ENCODE measurements around the gene STX8.

Gene STX8

DNA sequence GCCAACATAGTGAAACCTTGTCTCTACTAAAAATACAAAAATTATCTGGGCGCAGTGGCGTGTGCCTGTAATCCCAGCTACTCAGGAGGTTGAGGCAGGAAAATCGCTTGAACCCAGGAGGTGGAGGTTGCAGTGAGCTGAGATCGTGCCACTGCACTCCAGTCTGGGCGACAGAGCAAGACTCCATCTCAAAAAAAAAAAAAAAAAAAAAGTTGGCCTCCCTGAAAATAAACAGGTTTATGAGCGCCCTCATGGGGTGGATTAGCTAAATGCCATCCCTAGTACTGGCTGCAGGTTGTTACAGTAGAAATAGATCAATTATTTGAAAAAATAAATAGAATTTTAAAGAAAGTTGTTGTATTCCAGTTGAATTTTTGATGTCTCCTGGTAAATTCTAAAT, 20.9 kb downstream of the STX8 start:
- peak; percentile 74 for DNase-seq (ENCODE audit: low read depth)

DNA sequence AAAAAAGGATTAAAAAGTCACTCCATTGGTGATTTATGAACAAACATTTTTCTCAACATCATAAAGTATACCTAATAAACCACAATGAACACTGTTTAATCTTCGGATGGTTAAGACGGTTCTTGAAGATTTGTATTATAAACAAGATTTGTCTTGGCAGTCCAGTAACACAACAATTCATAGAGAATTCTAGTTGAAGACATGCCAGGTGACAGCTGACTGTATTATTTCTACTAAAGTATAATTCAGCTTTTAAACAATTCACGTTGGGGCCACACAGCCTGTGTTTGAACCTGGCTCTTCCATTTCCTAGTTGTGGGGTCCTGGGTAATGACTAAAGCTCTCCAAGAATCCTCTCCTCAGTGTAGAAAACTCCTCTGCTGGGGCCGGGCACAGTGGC, 22.0 kb downstream of the STX8 start:
- DNase-seq (ENCODE audit: low read depth): no peak

DNA sequence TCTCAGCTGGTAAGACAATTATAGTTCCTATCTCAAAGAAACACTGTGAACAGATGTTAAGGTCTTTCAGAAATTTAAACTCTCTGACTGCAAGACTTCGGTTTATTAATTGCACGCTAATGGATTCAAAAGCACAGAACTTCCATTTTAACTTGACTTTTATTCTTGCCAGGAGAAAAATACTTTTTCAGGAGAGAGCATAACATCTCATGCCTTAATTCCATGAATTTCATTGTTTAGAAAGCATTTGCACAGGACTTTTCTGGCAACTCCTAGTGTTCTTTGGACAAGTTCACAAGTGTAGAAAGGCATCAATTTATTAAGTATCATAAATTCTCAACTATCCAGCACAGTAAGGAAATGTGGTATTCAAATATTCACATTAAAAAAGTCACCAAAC, 22.4 kb downstream of the STX8 start:
- DNase-seq (ENCODE audit: low read depth): no peak

DNA sequence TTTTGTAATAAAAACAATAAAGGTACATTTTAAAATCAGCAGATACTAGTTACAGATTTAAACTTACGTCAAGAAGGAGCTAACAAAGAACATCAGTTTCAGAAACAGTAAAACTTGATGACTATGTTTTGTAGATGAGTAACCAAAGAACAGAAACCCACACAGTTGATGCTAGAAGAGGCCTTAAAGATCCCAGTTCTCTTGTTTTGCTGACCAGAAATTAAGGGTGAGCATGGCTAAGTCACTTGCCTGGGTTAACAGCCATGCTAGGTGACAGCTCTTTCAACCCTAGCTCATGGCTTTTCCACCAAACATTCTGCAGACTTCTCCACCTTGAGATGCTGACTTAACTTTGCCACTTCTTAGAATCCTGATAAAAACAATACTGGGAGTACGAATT, 26.4 kb downstream of the STX8 start:
- no peak for DNase-seq (ENCODE audit: low read depth)

DNA sequence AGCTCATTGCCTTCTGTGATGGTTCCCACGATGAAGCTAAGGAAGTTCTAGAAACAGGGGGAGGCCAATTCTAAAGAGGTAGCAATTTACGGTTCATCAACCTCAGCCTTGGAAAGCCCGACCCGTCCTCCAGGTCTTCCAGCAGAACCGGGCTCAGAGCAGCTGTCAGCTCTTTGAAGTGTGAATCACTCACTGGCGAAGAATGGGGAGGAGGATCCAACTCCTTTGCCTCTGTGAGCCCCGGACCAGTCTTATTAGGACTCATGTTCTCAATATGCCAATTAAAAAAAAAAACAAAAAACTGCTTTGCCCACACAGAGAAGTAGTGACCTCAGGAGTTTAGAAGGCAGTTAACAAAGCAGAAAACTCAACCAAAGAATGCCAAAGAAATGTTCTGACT, 31.4 kb downstream of the STX8 start:
- no peak for DNase-seq (ENCODE audit: low read depth)

DNA sequence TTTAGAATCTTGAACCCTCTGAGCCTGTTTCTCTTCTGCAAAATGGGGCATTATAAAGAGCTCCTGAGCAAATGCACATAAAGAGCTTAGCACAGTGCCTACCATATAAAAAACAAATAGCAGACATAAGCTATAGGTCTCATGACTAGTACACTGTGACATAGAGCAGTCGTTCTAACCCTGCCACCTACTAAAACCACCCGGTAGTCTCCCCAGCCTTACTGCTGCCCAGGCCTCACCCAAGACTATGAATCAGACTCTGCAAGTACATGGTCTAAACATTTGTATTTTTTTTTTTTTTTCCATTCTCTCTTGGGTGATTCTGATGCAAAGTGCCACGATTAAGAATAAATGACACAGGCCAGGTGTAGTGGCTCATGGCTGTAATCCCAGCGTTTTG, 33.9 kb downstream of the STX8 start:
- no peak for DNase-seq (ENCODE audit: low read depth)

DNA sequence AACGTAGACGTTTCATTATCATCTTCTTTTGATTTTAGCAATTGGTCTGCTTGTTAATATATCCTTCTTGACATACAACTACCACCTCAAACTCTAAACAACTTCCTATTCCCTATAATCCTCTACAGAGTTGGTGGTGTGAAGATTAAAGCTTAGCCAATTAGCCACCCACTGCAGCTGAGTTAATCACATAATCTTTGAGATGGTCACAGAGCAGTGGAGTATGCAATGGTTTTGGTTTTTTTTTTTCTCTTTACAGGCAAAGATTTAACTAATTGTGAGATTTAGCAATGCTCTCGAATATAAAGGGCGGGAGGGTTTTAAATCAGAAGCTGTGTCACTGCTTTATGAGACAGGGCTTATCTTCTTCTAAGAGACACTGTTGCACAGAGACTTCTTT, 37.0 kb downstream of the STX8 start:
- no peak for DNase-seq (ENCODE audit: low read depth)

DNA sequence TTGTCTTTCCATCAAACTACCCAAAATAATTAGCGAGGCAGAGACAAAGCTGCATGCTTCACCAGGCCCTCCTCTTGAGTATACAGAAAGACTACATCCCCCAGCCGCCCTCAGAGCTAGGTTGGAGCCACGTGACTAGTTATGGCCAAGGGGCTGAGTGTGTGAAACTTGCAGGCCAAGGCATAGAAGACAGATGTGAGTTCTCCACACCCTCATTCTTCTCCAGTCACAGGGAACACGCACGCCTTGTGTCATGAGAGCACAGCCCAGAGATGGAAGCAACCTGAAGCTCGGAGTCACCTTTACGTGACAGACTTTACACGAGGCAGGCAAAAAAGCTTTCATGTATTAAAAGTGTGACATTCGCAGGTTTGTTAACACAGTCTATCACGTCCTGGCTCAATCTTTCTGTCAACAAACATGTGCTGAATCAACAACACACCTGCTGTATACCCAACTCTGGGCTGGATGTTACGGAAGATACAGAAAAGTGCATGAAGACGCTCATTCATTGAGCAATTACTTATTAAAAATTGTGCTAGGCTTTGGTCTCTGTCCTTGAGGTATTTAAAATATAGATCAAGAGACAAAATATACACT, 38.3 kb downstream of the STX8 start:
- no peak for DNase-seq (ENCODE audit: low read depth)

DNA sequence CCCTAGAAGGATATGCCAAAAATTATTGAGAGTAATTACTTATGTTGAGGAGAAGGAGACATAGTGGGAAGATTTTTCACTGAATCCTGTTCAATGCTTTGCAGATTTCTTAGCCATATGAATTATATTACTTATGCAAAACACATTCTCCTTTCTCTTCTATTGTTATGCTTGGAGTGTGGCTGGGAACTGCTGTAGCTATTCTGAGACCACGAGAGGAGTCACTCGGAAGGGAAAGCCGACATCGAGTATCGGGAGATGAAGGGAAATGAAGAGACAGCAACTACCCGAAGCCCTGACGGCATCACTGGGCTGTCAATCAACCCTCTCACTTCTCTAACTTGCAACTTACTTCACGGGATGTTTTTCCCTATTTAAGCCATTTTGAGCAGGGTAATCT, 39.6 kb downstream of the STX8 start:
- no peak for DNase-seq (ENCODE audit: low read depth)

DNA sequence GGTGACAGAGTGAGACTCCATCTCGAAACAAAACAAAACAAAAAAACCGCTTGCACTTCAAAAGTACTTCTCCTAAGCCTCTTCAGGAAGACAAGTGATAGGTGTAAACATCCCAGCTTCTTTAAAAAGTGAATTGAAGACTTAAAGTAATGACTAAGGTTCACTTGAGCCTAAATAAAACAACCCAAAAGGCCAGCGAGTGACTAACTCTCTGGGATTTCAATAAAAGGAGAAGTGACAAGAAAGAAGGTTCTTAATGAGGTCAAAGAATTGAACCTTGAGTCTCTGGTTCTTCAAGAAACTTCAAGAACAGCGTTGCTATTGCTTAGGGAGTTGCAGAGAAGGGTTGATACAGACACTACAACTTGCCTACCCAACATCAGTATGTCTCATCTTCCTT, 42.2 kb downstream of the STX8 start:
- DNase-seq (ENCODE audit: low read depth): no peak

DNA sequence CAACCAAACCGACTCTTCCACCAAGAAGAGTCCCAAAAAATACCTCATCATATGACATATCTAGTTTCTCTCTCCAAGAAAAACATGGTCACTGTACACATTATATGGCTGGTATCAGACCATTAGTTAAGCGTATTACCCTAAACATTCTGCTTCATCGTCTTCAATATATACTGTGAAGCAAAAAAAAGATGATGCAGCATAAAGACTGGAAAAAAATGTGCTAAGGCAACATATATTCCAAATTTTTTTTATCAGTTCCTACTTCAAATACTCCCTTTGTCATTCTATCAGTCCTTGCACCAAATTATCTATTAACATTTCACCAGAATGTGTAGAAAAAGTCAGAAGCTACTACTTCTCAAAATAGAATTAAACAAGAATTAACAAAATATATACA, 42.9 kb downstream of the STX8 start:
- no peak for DNase-seq (ENCODE audit: low read depth)

DNA sequence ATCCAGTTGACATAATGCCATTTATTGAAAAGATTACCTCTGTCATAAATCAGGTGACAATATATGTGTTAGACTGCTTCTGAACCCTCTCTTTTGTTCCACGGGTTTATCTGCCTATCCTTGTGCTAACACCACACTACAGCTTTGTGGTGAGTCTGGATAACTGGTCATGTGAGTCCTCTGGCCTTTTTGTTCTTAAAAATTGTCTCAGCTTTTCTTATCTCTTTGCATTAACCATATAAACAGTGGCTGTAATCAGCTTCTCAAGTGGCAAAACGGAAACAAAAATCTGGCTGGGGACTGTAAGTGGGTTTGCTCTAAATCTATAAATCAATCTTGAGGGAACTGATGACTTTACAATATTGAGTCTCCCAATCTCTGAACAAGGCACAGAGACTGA, 44.6 kb downstream of the STX8 start:
- no peak for DNase-seq (ENCODE audit: low read depth)

DNA sequence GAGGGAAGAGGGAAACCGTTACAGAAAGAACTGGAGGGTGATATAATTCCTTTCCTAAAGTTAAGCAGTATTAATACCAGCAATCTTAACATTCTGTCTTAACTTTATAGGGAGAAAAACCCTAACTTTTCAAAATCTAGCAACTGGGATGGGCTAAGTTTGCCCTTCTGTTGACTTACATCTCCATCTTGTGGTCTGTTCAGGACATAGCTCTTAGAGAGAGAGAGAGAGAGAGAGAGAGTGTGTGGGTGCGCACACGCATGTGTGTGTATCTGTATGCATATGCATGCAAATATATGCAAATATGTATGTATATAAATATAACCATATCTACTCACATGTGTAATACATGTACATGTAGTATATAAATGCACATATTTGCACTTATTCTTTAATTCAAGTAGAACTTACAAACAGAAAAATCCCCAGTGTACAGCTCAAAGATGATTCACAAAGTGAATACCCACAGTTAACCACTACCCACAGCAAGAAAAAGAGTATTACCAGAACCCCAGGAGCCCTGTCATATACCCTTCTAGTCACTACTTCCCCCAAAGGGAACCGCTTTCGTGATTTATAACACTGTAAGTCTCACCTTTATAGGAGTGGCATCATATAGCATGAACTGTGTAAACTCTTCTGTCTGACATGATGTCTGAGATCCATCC, 46.5 kb downstream of the STX8 start:
- DNase-seq (ENCODE audit: low read depth): peak; percentile 58

DNA sequence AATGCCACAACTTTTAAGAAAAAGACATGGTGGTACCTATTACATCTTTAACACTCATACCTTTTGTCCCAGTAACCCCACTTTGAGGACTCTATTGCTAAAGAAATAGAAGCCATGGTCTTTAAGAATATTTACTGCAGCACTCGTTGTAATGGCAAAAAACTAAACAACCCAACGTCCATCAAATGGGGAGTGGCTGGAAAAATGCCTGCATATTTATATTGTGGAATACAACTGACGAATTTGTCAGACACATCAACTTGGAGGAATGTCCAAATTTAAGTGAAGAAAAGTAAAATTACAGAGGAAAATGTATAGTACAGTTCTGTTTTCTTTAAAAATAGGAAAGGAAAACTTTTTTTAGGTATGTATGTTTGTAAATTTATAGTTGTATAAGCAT, 47.8 kb downstream of the STX8 start:
- DNase-seq (ENCODE audit: low read depth): no peak

DNA sequence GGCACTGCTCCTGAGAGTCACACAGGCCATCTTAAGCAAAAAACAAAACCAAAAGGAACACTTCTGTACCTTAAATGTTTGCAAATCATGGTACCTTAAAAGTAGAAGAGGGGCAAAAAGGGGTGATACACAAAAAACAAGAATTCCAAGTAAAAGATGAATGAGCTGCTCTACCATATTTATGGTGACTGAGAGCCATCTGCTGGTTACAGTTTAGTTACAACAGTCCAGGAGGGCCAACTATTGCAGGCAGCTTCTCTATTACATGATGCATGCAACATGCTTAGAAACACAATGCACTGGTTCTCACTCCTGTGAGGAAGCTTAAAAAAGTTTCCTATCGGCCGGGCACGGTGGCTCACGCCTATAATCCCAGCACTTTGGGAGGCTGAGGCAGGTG, 53.5 kb downstream of the STX8 start:
- peak; percentile 69 for DNase-seq (ENCODE audit: low read depth)

DNA sequence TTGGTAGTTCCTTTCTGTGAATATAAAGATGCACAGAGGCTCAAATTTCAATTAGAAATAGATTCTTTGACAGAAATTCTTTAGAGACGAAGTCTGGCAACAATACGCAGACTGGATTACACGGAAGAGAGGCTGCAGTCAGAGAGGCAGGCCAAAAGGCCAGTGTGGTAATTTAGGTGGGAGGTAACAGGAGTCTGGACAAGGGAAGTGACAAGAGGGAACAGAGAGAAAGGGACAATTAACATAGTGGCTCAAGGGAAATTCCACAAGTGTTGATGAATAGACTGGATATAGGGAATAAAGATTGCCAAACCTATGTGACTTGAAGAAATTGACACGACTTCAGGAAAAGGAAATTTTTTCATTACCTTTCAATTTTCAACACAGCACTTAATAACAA, 54.6 kb downstream of the STX8 start:
- DNase-seq (ENCODE audit: low read depth): no peak

DNA sequence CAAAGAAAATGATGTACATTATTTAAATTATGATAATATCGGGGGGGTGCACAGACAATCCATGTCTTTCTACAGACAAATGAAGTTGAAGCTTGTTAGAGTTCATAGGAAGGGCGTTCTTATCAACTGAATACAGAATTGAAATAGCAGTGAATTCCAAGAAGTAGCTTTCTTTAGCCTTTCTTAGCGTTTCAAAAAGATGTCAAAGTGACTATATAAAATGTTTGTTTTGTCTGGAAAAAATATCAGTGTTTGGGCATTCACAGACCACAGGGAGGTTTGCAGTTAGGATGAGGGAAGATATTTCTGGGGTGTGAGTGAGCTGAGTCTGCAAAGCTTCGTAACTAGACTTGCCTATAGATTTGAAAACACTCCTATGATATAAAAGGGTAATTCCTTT, 55.0 kb downstream of the STX8 start:
- DNase-seq (ENCODE audit: low read depth): no peak

DNA sequence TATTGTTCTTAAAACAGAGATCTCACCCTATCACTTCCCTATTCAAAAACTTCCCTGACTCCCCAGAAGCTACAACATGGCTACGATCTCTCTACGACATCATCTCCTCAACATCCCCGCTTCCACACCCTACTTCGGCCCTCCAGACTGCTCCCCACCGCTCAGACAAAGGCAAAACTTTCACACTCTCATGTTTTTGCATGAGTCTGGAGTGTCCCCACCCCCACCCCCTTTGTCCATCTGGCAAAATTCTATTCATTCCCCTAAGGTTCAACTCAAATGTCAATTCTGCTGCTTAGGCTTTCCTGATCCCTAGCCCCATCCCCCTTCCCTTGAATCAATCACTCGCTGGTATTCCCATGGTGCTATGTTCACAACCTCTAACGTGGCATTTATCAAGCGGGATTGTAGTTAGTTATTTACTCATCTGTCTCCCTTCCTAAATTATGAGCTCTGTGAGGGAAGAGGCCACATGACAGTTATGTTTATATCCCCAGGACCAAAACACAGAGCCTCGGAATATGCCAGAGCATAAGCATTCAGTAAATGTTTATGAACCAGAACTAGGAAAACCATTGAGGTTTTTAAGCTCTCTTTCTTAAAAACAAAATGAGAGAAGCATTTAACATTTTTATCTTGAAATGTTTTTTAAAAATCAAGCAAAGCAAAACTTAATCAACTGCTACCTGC, 55.9 kb downstream of the STX8 start:
- no peak for DNase-seq (ENCODE audit: low read depth)

DNA sequence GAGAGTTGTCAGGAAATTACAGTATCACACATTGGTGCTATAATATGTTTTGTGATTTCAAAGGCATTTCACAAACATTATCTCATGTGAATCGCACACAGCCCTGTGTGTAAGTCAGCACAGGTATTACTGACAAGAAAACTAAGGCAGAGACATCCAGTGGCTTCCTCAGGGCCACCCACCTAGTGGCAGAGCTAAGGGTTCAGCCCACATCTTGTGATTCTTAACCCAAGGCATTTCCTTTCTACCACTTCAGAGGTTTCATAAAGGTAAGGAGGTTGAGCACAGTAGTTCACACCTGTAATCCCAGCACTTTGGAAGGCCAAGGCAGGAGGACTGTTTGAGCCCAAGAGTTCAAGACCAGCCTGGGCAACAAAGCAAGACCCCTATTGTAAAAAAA, 58.2 kb downstream of the STX8 start:
- DNase-seq (ENCODE audit: low read depth): no peak

DNA sequence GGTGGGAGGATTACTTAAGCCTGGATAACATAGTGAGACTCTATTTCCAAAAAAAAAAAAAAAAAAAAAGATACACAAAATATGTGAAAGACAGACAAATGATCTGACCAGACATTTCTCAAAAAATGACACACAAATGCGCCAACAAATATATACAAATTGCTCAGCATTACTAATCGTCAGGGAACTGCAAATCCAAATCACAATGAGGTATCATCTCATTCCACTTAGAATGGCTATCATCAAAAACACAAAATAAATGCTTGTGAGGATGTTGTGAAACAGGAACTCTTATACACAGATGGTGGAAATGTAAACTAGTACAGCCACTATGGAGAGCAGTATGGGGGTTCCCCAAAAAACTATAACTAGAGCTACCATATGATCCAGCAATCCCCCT, 62.4 kb downstream of the STX8 start:
- peak; percentile 68 for DNase-seq (ENCODE audit: low read depth)

DNA sequence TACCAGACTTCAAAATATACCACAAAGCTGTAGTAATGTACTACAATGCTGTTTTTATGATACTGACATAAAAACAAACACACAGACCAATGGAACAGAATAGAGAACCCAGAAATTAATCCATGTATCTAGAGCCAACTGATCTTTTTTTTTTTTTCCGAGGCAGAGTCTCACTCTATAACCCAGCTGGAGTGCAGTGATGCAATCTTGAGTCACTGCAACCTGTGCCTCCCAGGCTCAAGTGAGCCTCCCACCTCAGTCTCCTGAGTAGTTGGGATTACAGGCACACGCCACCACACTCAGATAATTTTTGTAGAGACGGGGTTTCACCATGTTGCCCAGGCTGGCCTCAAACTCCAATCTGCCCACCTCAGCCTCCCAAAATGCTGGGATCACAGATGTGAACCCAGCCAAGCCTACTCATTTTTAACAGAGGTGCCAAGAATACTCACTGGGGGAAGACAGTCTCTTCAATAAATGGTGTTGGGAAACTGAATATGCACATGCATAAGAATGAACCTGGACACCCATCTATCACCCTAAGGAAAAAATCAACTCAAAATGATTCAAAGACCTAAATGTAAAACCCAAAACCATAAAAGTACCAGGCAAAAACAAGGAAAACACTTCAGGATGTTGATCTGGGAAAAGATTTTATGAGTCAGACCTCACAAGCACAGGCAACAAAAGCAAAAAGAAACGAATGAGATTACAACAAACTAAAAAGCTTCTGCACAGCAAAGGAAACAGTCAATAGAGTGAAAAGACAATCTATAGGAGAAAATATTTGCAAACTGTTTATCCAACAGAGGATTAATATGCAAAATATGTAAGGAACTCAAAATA, 63.1 kb downstream of the STX8 start:
- peak; percentile 84 for DNase-seq (ENCODE audit: low read depth)

DNA sequence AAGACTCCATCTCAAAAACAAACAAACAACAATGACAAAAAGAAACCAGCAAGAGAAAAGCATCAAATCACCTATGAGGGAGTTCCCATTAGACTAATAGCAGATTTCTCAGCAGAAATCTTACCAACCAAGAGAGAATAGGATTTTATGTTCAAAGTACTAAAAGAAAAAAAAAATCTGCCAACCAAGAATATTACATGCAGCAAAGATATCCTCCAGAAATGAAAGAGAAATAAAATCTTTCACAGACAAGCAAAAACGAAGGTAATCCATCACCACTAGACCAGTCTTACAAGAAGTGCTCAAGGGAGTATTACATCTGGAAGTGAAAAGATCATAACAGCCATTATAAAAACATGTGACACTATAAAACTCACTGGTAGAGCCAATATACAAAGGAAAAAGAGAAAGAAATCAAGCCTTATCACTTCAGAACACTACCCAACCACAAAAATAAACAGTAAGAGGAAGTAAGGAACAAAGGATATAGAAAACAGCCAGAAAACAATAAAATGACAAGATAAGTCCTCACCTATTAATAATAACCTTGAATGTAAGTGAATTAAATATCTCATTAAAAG, 66.3 kb downstream of the STX8 start:
- DNase-seq (ENCODE audit: low read depth): no peak

DNA sequence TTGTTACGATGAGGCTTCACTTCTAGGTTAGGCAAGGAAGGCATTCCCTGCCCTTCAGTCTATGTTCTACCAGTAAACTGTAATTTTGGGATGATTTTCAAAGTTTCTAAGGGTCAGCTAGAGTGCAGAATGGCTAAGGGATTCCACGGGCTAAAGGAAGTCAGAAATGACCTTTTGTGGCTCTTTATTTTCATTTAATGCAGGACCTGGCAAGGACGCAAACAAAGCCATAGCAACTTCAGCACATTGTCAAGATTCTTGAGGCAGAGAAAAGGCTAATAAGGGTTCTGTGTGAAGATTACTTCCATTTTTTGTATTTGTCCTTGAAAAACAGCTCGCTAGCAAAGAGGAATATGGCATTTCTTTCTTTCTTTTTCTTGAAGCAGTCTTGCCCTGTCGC, 76.6 kb downstream of the STX8 start:
- no peak for DNase-seq (ENCODE audit: low read depth)

Data from ELR (cell line).